GM12864 (cell line): ENCODE results near the gene SCP2.

ENCODE experiments used
- DNase-seq: peaks from one replicate; pipeline ENCODE4 v3.0.0-alpha.2; 2011; ENCODE audit warnings: low read depth
- H3K4me3 ChIP-seq: 2 replicates; pipeline ENCODE4 v1.5.1; 2011; ENCODE audit warnings: mild to moderate bottlenecking, low read depth, low read length, control low read depth
- TF ChIP-seq, protein P1 (sequence below): IDR thresholded peaks from 2 replicates; pipeline ENCODE4 v1.5.1; 2011; ENCODE audit warnings: low read depth, mild to moderate bottlenecking, moderate library complexity, low read length, control low read depth, inconsistent platforms; ENCODE audit errors: missing control alignments

SCP2 gene

GRCh38 chr1:52907812-52908153 is 19.3 kb upstream of the SCP2 start:
- no peak for DNase-seq
- TF ChIP-seq, protein P1, sequence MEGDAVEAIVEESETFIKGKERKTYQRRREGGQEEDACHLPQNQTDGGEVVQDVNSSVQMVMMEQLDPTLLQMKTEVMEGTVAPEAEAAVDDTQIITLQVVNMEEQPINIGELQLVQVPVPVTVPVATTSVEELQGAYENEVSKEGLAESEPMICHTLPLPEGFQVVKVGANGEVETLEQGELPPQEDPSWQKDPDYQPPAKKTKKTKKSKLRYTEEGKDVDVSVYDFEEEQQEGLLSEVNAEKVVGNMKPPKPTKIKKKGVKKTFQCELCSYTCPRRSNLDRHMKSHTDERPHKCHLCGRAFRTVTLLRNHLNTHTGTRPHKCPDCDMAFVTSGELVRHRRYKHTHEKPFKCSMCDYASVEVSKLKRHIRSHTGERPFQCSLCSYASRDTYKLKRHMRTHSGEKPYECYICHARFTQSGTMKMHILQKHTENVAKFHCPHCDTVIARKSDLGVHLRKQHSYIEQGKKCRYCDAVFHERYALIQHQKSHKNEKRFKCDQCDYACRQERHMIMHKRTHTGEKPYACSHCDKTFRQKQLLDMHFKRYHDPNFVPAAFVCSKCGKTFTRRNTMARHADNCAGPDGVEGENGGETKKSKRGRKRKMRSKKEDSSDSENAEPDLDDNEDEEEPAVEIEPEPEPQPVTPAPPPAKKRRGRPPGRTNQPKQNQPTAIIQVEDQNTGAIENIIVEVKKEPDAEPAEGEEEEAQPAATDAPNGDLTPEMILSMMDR, result no peak
- no peak overlapping the region for H3K4me3 ChIP-seq

DNA sequence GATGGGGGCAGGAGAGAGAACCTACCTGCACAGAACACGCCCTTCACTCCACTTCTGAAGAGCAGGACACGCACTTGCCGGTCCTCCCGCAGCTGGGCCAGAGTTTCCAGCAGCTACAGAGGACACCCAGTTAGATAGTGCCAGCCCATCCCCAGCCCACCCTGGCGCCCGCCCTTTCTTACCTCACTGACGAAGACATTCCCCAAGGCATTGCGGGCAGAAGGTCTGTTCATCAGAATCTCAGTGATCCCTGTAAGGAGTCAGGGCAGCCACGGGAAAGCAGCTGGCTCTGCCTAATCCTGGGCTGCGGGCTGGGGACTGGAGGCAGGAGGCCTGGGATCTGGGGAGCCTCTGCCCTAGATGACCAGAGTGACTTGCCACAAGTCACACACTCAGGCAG is 15.5 kb upstream of the SCP2 start:
- H3K4me3 ChIP-seq, result no peak overlapping the region
- TF ChIP-seq, protein P1, result no peak
- DNase-seq, result no peak

DNA sequence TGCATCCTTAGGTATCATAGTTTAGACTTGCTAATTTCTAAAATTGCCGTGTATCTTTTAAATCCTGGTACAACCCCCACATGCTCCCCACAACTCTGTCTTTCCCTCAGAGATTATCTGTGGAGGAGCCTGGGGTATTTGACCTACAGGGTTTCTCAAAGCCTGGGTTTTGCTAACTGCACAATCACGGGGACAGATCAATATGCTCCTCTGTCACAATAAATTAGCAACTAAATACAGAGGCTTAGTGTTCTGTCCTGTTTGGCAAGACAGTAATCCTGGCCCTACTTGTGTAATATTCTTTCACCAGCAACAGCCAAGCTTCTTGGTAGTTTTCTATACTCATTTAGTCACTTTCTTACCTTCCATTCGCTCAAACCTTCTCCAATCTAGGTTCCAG is 14.1 kb upstream of the SCP2 start:
- TF ChIP-seq, protein P1, result no peak
- DNase-seq, result no peak
- no peak overlapping the region for H3K4me3 ChIP-seq

GRCh38 chr1:52913537-52913936 is 13.5 kb upstream of the SCP2 start:
- no peak for DNase-seq
- TF ChIP-seq, protein P1, result no peak
- no peak overlapping the region for H3K4me3 ChIP-seq

GRCh38 chr1:52914463-52914862 is 12.6 kb upstream of the SCP2 start:
- TF ChIP-seq, protein P1, result no peak
- no peak for DNase-seq
- no peak overlapping the region for H3K4me3 ChIP-seq

DNA sequence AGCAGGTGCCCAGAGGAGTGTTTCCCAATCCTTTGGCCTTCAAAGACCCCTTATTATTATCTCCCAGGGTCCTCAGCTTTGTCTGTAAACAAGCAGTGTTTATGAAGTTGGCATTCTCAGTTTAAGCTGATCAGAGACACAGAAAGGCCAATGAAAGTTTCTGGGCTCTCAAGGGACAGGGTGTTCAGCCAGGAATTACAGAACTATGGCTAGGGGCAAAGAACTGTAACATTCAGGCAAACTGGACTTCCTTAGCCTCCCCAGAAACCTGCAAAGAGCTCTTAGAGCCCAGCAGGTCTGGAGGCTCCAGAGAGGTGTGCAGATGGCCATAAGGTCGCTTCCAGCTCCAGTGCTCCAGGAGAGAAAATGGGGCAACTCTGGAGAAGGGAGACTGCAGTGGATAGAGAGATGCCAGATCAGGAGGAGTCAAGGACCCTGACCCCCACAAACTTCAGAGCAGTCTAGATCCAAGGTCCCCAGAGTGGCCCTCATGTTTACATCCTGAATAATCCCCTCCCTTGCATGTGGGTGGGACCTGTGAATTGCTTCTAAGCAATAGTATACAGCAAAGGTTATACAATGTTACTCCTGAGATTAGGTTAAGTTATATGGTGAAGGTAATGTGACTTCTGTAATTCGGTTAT is 11.7 kb upstream of the SCP2 start:
- no peak overlapping the region for H3K4me3 ChIP-seq
- TF ChIP-seq, protein P1, result no peak
- no peak for DNase-seq

DNA sequence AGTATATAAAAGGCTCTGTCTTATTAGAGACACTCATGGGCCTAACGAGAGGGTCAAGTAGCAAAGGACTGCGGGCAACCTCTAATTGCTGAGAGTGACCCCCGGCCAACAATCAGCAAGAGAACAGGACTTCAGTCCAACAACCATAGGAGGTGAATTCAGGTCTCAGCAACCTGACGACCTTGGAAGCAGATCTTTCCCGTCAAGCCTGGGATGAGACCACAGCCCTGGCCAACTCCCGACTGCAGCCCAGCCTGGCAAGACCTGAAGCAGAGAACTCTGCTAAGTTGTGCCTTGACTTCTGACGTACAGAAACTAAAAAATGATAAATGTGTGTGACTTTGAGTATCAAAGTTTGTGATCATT is 11.2 kb upstream of the SCP2 start:
- DNase-seq, result no peak
- TF ChIP-seq, protein P1, result no peak
- H3K4me3 ChIP-seq, result no peak overlapping the region
